Epithelial cell of proximal tubule (primary cell): ENCODE data around the gene NID1. TPM values are rescaled to one million over a fixed set of nuclear protein-coding genes. Genes with fewer than 3 reads are reported as not detected.

Experiments
- DNase-seq: peaks from one replicate; pipeline ENCODE4 v3.0.0-alpha.2; 2011; ENCODE audit warnings: low read depth
- H3K4me3 ChIP-seq: 2 replicates; pipeline ENCODE4 v1.5.1; 2011; ENCODE audit warnings: low read depth, mild to moderate bottlenecking, low read length
- CTCF ChIP-seq: conservative IDR thresholded peaks from 2 replicates; pipeline ENCODE4 v1.5.1; 2012; ENCODE audit warnings: low read depth, mild to moderate bottlenecking, low read length
- total RNA-seq: library from RNA; depleted of rRNA; stranded (reverse); fragments of >200 nt; gene quantifications from 2 replicates; pipeline ENCODE4 v1.2.3, GENCODE V29; 2015

NID1 gene
- total RNA-seq, 1 donor from 2014 or later = 23.2 TPM

DNA sequence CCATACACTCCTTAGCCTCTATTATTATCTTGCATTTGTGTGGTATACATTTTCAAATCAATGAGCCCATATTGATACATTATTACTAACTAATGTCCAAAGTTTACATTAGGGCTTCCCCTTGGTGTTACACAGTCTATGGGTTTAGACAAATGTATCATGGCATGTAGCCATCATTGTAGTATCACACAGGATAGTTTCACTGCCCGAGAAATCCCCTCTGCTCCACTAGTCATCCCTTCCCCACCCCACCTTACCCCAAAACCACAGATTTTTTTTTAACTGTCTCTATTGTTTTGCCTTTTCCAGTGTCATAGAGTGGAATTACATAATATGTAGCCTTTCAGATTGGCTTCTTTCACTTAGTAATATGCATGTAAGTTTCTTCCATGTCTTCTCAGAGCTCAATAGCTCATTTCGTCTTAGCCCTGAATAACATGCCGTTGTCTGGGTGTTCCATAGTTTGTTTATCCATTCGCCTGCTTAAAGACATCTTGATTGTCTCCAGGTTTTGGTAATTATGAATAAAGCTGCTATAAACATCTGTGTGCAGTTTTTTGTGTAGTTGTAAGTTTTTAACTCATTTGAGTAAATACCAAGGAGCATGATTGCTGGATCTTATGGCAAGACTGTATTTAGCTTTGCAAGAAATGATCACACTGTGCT lies 111.8 kb downstream of the NID1 start:
- no peak for DNase-seq
- H3K4me3 ChIP-seq = no peak overlapping the region
- no peak for TF ChIP-seq CTCF

DNA sequence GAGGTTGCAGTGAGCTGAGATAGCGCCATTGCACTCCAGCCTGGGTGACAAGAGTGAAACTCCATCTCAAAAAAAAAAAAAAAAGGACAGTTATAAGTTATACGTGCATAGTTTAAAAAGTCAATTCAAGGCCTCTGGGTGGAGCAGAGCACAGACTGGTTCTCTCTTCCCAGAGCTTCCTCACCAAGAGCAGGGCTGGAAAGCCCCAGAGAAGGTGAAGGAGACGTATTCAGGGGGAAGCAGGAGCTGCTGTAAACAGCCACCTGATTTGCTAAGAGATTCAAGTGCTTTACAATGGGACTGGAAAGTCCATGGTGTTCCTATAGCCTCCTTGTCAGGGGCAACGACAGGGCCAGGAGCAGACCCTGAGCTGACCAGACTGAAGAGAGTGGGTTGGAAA lies 113.2 kb downstream of the NID1 start:
- no peak overlapping the region for H3K4me3 ChIP-seq
- no peak for DNase-seq
- TF ChIP-seq CTCF = no peak

DNA sequence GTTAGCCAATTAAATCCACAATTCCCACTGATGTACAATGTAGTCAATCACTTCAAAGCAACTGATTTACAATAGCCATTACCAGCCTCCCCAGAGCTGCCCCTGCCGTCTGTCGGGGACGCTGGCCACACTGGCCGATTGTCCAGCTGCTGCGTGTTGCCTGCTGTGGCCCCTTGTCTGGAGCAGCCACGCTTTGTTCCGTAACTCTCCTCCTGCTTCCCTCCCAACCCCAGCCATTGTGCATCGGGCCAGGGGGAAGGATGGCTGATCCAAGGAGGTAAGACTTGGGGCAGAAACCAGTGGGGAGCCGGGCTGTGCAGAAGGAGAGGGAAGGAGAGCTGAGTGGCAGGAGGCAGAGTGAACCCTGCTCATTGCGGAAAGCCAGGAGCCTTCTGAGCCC lies 114.6 kb downstream of the NID1 start:
- TF ChIP-seq CTCF = no peak
- H3K4me3 ChIP-seq = no peak overlapping the region
- DNase-seq = no peak

GRCh38 chr1:235948774-235949427 lies 116.0 kb downstream of the NID1 start:
- DNase-seq = no peak
- no peak for TF ChIP-seq CTCF
- no peak overlapping the region for H3K4me3 ChIP-seq

DNA sequence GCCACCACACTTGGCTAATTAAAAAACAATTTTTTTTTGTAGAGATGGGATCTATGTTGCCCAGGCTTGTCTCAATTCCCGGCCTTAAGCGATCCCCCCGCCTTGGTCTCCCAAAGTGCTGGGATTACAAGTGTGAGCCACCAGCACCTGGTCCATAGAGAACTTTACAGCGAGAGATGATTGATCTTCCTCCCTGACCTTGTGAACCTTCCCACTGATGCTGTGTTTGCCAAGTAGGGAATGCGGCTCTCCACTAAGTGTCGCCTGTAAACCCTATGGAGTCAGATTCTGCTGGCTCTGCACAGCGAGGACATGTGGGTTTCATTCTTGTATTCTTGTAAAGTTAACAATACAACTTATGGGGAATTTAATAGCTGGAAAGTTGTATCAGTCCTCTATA lies 116.9 kb downstream of the NID1 start:
- no peak for DNase-seq
- no peak overlapping the region for H3K4me3 ChIP-seq
- TF ChIP-seq CTCF = no peak

GRCh38 chr1:235946571-235946981 lies 118.3 kb downstream of the NID1 start:
- DNase-seq = no peak
- H3K4me3 ChIP-seq = no peak overlapping the region
- peak; percentile 47 for TF ChIP-seq CTCF
